Bronchial epithelial cell (primary cell): ENCODE results near the gene CNOT2. TPM values are rescaled to one million over a fixed set of nuclear protein-coding genes. Genes with fewer than 3 reads are reported as not detected.

Experiments
- DNase-seq: peaks from one replicate; pipeline ENCODE4 v3.0.0-alpha.2; 2010; ENCODE audit warnings: low read depth
- FAIRE-seq: peaks from 2 replicates; lab custom pipeline; 2011; peaks lifted over from hg19 to GRCh38; lab: Jason Lieb, UNC
- H3K27me3 ChIP-seq: 2 replicates; pipeline ENCODE4 v1.5.1; 2011; ENCODE audit warnings: low read length; ENCODE audit not compliant: control insufficient read depth, insufficient read depth
- H3K36me3 ChIP-seq: 2 replicates; pipeline ENCODE4 v1.5.1; 2011; ENCODE audit warnings: low read length; ENCODE audit not compliant: control insufficient read depth, insufficient read depth
- H3K4me3 ChIP-seq: 2 replicates; pipeline ENCODE4 v1.5.1; 2011; ENCODE audit warnings: mild to moderate bottlenecking, low read depth, low read length, control low read depth
- total RNA-seq: library from RNA; depleted of rRNA; stranded (reverse); fragments of >200 nt; gene quantifications from 2 replicates; pipeline ENCODE4 v1.2.1, GENCODE V29; 2014
- TF ChIP-seq, protein P1 (sequence below): IDR thresholded peaks from 2 replicates; pipeline ENCODE4 v1.5.1; 2011; ENCODE audit warnings: mild to moderate bottlenecking, moderate library complexity, low read length, control low read depth, inconsistent platforms; ENCODE audit not compliant: insufficient read depth, severe bottlenecking

CNOT2 gene
- total RNA-seq, 1 donor from 2014 or later: 116 TPM

DNA sequence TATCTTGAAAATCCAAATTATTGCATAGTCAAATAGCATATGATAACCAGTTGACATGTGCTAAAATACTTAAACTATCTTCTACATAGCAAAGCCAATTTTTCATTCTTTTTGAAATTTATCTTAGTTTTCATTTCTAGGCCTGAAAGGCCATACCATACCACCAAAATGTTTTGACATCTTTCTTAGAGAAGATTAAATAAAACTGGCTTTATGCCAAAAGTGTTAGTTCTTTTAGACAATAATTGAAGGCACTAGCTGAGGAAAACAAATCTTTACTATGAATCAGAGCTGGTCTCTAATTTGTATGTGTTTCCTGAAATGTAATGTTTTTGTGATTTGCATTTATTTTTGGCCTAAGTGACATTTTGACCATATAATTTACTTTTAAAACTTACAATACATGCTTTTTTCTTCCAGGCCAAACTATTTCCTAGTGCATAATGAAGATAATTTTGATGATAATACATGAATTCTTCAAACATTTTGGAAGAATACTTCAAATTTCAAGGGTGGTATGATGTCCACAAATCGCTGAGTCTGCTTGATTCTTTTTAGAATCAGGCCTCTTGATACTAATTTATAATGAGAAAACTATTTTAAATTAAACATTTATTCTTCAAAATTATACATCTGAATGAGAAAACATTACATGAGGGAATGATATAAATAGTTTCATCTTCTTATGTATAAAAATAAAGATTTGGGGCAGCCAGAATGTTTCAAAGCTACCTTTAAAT is 116.4 kb downstream of the CNOT2 start:
- Histone ChIP-seq H3K36me3 (peaks cover 1% of the 10 kb centered on the region), H3K27me3 (peaks cover 2% of the 10 kb centered on the region), H3K4me3 (no peak overlapping the region)
- DNase-seq (no peak), FAIRE-seq (no peak)
- TF ChIP-seq, protein P1, sequence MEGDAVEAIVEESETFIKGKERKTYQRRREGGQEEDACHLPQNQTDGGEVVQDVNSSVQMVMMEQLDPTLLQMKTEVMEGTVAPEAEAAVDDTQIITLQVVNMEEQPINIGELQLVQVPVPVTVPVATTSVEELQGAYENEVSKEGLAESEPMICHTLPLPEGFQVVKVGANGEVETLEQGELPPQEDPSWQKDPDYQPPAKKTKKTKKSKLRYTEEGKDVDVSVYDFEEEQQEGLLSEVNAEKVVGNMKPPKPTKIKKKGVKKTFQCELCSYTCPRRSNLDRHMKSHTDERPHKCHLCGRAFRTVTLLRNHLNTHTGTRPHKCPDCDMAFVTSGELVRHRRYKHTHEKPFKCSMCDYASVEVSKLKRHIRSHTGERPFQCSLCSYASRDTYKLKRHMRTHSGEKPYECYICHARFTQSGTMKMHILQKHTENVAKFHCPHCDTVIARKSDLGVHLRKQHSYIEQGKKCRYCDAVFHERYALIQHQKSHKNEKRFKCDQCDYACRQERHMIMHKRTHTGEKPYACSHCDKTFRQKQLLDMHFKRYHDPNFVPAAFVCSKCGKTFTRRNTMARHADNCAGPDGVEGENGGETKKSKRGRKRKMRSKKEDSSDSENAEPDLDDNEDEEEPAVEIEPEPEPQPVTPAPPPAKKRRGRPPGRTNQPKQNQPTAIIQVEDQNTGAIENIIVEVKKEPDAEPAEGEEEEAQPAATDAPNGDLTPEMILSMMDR: no peak

DNA sequence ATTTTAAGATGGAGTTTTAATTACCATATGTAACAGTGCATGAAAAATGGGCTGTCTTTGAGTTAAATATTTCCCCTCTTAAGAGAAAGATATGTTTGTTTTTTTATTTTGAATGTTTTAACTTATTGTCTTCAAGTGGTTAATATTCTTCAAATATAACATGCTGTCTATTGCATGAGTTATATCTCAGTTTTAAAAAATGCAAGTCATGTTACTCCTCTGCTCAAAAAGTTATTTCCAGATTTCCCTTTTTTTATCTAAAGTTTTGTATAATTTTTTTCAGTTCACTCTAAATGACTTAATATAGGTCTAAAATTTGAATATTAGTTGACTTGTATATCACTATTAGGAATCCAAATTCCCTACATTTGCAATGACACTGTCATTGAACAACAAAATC is 117.0 kb downstream of the CNOT2 start:
- Histone ChIP-seq H3K36me3 (no peaks in the 10 kb centered on the region), H3K4me3 (no peak overlapping the region), H3K27me3 (peaks cover 5% of the 10 kb centered on the region)
- DNase-seq: no peak
- TF ChIP-seq, protein P1: no peak
- no peak for FAIRE-seq

DNA sequence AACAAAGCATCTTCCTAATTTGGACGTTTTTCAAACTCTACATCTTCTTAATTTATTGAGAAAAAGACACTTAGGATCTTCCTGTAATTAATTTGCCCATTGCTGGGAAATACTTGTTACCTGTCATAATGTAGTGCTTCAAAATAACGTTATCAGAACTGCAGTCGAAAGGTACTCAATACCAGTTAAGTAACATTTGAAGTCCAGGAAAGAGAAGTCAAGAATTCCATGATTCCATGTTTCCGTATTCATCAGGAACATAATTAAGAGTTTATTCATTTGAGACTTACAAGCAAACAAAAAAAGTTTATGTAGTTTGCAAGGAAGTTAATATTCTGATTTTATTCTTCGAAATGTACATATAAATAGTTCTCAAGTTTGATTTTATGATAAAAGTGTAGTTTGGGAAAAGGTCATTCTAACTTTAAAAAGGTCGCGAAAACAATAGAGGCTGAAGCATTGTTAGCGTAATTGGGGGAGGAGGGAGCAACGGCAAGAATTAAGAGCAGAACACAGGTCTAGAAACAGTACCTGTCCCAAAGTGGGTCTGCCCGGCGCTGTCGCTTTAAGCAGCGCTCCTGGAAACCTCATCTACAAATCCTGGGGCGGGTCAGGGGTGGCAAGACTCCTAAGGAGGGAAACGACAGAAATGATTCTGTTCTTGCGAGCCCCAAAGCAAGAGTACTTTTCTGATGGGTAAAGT is 121.6 kb downstream of the CNOT2 start:
- Histone ChIP-seq H3K27me3 (peaks cover 17% of the 10 kb centered on the region), H3K36me3 (no peaks in the 10 kb centered on the region), H3K4me3 (no peak overlapping the region)
- no peak for FAIRE-seq
- DNase-seq: no peak
- TF ChIP-seq, protein P1: no peak

DNA sequence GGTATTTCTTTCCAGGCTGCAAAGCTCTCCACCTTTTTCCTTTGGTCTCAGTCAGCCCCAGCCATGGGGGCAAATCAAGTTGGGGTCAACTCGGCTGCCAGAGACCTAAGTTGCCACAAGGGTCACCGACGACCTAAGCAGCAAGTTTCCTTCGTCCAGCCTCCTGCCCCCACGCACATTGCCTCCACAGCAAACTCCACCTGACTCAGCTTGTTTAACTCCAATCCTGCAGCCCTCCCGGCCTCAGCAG is 122.1 kb downstream of the CNOT2 start:
- DNase-seq (no peak), FAIRE-seq (no peak)
- H3K27me3 ChIP-seq: peaks cover 17% of the 10 kb centered on the region
- H3K36me3 ChIP-seq: no peaks in the 10 kb centered on the region
- peak overlapping the region; percentile 45 for H3K4me3 ChIP-seq
- TF ChIP-seq, protein P1: no peak

DNA sequence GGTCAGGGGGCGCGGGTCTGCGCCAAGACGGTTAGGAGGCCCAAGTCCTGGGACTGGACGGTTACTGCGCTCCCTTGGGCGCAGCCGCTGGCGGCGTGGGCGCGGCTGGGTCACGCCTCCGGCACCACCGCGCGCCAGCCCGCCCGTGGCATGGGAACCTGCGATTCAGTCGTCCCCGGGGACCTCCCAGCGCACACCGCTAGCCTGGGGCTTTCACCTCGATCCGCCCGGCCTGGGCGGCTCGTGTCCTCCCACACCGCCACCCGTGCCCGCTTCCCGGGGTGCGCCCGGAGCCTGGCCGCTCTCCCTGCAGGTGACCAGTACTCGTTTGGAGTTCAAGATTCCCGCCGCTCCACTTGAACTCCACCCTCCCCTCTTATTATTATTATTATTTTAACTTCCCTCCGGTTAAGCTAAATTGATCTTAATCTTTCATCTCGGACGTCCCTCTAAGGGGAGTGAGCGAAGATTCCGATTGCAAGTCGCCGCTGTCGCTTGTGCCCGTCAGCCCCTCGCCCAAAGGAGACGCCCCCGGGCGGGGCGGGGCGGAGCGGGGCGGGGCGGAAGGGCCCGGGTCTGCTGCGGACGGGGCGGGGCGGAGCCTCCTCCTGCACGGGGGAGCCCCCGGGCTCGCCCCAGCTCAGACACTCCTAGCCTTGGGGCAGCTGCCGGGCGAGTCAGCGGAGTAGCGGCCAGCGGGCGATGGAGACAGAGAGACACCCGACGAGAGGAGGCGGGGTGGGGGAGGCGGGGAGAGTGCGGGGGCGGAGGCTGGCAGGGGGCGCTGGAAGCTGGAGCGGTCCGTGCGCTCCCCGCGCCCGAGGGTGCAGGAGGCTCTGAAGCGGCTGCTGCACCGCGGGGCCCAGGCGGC is 122.7 kb downstream of the CNOT2 start, which contains the start of gene KCNMB4:
TSS of gene KCNMB4 (plus strand) at position 643 of the 871 bp plus-strand sequence. CDS start 445 bp downstream, outside the sequence.
- Histone ChIP-seq H3K36me3 (no peaks in the 10 kb centered on the region), H3K4me3 (peak within 1 kb of the TSS; percentile 45), H3K27me3 (peaks cover 17% of the 10 kb centered on the region)
- DNase-seq (no peak), FAIRE-seq (no peak)
- TF ChIP-seq, protein P1: no peak
